HG02623 (cell line): ENCODE data around the gene APPBP2.
"Not testable (repeated sequence)": the region's sequence is repeated elsewhere in the genome, so short reads cannot be mapped to it uniquely, and the experiment has no call there.

Source experiments
- ATAC-seq: cut with Tn5 transposase; IDR thresholded peaks from one replicate; pipeline ENCODE4 v1.9.1; 2021; ENCODE audit warnings: moderate library complexity; ENCODE audit not compliant: unreplicated experiment

The APPBP2 gene

DNA sequence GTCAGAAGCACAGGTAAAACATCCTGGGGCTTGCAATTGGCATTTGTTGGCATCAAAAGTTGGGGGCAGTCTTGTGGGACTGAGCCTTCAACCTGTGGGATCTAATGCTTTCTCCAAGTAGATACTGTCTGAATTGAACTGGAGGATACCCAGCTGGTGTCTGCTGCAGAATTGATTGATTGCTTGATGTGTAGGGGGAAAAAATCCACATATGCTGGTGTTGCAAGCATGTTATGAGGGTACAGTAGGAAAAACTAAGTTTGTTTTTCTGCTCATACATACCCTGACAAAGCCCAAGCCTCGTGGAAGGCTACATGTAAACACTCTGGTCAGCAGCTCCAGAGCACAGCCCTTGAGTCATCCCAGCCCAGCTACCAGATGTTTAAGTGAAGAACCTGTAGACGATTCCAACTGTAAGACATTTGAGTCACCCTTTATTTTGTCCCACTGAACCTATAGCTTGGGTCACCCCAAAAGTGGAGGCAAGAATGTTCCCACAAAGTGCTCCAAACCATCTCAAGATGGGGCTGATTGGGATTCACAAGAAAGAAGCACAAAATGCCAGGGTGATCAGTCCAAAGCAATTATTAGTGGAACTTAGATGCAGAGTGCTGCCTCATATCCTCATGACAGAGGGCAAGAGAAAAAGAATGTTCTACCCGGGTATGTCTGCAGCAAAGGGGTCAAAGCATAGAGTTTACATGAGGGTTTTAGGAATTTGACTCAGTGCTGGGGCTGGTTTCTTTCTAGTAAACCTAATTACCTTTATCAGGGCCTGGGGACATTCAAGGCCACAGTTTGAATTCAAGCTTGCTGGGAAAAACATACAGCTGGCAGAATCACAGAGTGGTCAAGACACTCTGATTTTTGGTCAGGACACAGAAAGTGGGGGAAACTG is 9.6 kb upstream of the APPBP2 start:
- no peak for ATAC-seq

DNA sequence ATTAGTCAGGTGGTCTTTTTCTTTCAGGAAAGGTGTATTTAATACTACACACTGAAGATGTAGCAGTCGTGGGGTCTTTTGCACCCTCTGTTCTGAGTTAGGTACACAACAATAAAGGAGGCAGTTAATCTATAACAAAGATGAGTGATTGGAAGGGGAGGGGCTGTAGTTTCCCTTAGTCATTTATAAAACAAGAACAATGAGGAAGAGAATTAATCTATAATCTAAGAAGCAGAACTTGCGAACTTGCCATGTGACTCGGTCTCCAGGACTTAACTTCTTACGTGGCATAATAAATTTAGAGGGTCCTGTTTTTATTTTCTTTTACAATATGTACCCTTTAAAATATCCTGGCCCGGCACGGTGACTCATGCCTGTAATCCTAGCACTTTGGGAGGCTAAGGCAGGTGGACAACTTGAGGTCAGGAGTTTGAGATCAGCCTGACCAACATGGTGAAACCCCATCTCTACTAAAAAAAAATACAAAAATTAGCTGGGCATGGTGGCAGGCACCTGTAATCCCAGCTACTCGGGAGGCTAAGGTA is 8.6 kb upstream of the APPBP2 start:
- no peak for ATAC-seq

DNA sequence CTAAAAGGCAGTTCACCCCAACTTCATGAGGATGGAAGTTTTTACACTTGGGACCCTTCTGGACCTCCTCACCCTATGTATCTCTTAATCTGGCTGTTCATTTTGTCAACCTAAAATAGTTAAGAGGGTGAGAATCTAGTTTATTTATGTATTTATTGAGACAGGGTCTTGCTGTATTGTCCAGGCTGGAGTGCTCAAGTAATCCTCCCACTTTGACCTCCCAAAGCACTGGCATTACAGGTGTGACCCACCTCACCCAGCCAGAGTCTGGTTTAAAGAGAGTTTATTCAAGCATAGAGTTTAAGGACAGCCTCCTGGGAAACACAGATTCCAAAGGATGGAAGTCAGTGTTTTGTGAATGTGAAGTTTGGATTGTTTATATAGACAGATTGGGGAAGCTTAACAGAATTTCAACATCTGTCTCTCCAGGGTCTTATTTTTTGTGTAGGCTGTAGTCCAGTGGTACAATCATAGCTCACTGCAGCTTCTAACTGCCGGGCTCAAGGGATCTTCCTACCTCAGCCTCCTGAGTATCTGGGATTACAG is 8.0 kb upstream of the APPBP2 start:
- ATAC-seq, result no peak

DNA sequence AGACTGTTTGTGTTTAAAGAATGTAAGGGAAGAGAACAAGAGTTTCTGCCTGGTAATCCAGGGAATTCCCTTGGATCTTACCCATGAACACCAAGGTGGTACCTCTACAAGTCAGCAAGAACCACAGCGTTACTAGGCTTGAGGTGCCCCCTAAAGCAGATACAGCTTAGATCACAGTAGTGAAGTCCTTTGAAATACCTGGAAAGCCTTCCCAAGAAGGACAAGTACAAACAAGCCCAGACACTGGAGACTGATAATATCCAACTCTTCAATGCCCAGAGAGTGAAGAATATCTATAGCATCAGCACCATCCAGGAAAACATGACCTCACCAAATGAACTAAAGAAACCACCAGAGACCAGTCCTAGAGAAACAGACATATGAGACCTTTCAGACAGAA is 3.8 kb upstream of the APPBP2 start:
- ATAC-seq, result no peak

DNA sequence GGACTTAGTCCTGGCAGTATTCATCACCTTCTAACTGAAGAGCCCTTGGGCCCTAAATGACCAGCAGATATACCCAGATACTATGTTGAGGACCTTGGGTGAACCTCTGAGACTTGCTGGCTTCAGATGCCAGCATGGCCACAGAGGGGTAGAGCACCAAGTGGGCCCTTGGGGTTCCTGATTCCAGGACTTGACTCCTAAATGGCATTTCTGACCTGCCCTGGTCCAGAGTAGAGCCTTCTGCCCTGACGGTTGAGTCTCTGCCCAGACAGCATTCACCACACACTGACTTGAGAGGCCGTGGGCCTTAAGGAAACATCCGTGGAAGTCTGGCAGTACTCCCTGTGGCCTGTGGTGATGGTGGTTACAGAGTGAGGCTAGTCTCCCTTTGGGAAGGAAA is 2.8 kb upstream of the APPBP2 start:
- ATAC-seq, result no peak

DNA sequence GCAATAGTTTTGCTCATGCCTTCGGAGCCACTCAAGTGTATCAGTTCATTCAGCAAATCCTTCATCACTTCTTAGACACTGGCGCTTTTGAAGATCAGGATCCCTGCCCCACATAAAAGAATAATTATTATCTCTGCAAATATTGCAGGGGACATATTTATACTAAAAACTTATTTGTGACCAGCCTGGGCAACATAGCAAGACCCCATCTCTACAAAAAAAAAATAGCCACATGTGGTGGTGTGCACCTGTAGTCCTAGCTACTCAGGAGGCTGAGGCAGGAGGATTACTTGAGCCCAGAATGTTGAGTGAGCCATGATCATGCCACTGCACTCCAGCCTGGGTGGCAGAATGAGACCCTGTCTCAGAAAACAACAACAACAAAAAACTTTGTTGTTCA is 1.7 kb upstream of the APPBP2 start:
- ATAC-seq, result no peak

DNA sequence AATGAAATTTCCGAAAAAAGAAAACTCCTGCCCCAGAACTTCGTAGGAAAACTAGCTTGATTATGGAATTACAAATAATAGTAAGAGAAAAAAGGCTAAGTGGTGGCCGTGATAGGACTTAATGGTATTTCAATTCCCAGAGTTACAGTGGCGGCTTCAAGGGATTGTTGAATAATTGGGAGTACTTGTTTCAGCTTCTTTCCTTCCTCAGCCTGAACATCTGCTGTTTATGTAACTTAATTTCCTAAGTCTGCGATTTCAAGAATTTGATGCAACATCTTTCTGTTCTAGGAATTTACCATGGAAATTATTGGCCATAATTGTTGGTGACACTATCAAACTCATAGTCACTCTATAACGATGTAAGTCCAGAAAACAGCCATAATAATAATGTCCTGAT is 684 bp upstream of the APPBP2 start:
- ATAC-seq, result no peak

DNA sequence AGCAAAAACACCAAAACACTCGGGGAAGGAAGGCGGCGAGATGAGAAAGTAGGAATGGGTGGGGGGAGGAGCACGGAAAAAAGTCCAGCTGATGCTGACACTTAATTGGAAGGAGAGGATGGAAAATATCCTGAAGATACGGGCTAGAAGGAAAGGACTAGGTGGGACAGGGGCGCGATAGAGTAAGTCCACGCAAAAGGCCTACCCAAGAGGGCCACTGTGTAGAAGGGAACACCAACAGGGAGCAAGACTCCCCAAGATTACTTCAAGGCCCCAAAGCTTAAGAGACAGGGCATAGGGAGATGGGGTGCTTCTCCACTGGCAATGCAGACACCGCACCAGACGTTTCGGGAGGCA is 736 bp downstream of the APPBP2 start:
- ATAC-seq, result no peak

DNA sequence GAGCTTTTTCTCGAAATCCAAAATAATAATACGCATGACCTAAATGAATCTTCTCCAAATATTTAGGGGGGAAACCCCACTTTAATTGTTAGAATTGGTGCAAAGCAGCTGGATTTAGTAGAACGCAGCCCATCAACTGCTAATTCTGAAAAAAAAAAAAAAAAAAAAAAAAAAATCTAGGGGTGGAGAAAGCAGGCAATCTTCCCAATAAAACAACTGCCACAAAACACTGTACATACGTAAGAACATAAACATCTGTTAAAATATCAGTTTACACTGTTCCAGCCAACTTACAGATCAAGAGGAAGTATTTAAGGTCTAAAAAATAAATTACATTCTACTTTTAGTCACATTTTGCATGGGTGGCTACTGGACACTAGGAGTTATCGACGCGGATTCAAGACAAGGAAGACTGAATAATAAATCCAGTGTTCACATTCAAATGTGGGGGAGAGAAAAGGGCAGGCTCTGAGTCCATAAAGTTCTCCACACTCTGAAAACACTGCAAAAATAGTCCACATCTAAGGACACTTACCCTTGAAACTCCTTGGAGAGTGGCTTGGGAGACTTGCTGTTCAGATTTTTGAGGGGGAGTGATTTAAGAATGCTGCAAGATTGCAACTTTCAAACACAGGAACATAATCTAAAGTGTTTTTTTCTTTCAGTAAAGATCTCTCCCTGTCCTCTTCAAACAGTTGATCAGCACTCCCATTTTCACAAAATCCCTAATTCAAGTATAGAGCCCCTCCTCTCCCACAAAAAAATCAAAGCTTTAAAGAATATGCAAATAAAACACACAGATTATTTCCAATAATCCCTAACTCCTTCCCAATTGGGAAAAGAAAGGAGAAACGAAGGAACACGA is 1.3 kb downstream of the APPBP2 start:
- no peak for ATAC-seq

DNA sequence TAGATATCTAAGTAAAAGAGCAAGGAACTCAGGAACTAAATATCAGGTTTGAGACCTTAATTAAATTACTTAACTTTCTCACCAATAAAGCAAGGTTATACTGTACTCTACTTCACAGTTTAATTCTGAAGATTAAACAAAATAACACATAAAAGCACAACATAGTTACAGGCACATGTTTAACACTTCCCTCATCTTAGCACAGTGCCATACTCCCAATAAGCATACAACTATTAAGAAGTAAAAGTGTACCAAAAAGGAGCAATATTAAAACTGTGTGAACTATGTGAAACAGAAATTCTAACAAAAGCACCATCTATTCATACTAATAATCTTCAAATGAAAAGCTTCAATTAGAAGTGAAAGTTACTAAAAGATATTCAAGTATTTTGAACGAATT is 2.2 kb downstream of the APPBP2 start:
- ATAC-seq, result no peak

DNA sequence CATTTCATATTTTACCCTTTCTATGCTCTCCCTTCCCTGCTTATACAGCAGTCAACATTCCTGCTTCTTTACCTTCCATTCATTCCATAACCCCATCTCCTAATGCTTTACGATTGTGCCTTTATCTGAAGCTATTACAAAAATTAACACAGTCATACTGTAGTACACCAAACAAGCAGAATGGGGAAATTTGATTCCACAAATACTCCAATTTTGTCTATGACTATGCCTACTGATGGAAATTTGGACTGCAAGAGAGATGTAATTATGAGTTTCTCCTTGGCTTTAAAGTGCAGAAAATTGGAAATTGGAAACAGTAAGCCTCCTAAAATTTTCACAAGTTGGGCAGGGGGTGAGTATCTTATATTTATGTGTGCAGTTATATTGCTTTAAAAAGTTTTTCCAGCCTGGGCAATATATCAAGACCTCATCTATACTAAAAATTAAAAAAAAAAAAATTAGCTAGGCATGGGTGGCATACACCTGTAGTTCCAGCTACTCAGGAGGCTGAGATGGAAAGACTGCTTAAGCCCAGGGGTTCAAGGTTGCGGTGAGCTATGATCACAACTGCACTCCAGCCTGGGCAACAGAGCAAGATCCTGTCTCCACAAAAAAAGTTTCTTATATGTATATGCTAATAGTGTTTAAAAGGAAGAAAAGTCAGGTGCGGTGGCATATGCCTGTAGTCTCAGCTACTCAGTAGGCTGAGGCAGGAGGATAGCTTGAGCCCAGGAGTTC is 3.0 kb downstream of the APPBP2 start:
- no peak for ATAC-seq

DNA sequence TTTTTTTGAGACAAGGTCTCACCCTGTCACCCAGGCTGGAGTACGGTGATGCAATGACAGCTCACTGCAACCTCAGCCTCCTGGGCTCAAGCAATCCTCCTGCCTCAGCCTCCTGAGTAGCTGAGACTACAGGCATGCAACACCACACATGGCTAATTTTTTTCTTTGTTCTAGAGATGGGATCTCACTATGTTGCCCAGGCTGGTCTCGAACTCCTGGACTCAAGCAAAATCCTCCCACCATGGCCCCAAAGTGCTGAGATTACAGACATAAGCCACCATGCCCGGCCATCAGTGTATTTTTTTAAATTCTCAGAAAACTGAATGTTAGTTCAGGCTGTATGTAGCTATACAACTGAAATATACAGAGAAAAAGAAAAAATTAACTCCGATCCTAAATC is 6.2 kb downstream of the APPBP2 start:
- ATAC-seq, result no peak

DNA sequence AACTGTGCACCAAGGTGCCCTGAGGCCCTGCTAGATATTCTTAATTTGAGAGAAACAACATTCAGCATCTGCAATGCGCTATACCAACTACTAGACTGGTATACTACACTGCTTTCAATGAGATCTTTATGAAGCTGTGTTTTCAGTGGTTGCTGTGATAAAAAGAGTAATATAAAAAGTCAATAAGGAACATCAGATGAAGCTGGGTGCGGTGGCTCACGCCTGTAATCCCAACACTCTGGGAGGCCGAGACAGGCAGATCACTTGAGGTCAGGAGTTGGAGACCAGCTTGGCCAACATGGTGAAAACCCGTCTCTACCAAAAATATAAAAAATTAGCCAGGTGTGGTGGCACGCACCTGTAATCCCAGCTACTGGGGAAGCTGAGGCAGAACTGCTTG is 10.4 kb downstream of the APPBP2 start:
- ATAC-seq, result not testable (repeated sequence)

DNA sequence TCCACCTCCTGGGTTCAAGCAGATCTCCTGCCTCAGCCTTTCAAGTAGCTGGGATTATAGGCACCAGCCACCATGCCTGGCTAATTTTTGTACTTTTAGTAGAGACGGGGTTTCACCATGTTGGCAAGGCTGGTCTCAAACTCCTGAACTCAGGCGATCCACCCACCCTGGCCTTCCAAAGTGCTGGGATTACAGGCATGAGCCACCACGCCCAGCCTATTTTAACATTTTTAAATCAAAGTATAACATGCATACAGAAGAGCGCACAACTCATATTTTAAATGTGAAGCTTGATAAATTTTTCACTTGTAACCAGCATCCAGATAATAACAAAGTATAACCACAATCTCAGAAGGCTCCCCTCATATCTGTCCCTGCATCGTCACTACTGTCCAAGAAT is 10.8 kb downstream of the APPBP2 start:
- ATAC-seq, result not testable (repeated sequence)

DNA sequence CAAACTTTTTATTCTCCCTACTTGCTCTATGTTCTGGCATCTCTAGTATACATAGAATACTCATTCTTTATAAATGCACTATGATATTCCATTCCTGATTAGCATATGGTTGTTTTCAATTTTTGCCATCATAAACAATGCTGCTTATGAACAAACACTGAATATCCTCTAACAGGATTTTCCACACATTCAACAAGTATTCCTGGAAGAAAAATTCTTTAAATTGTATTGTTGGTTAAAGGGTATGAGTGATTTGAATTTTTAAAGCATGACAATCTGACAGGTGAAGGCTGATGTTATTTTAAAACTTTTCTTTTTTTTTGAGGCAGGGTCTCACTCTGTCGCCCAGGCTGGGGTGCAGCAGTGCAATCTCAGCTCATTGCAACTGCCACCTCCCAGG is 11.5 kb downstream of the APPBP2 start:
- no peak for ATAC-seq

DNA sequence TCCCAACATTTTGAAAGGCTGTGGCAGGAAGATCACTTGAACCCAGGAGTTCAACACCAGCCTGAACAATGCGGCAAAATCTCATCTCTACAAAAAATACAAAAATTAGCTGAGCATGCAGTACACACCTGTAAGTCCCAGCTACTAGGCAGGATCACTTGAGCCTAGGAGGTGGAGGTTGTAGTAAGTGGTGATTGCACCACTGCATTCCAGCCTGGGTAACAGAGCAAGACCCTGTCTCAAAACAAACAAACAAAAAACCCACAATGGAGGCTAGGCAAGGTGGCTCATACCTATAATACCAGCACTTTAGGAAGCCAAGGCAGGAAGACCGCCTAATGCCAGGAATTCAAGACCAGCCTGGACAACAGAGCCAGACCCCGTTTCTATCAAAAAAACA is 12.0 kb downstream of the APPBP2 start:
- no peak for ATAC-seq

DNA sequence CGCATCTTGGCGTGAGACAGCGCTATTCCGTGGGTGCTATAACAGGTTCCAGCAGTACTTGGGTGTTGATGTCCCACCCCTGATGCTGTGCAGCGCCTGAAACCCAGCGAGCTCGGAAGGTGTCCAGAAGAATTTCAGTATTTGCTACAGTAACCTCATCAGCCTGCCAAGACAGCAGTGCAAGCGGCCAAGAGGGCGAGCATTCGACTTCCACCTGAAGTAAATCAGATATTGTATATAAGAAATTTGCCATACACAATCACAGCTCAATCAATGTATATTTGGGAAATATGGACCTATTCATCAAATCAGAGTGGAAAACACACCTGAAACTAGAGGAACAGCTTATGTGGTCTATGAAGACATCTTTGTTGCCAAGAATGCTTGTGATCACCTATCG is 13.0 kb downstream of the APPBP2 start:
- no peak for ATAC-seq

DNA sequence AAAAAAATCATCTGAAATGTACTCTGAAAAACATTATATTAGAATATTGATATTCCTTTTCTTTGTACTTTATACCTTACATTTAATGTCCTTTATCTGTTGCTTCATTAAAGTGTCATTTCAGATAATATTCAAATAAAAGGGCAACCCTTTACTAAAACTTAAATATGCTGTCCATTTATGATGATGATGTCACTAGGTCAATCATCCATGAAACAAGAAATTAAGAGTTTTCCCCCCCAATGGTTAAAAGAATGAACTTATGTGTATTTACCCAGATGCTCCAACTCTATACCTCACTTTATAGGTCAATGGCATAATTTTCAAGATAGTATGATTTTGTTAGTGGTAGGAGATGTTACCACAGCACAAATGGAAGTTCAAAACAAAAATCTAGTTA is 15.3 kb downstream of the APPBP2 start:
- ATAC-seq, result no peak

DNA sequence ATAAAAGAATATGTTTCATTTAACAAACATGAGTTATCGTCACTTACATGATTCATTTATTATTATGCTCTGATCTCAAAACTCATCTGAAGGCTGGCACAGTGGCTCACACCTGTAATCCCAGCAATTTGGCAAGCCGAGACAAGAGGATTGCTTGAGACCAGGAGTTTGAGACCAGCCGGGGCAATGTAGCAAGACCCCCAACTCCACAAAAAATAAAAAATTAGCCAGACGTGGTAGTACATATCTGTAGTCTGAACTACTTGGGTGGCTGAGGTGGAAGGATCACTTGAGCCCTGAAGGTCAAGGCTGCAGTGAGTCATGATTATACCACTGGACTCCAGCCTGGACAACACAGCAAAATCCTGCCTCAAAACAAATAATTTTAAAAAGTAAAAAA is 16.0 kb downstream of the APPBP2 start:
- no peak for ATAC-seq

DNA sequence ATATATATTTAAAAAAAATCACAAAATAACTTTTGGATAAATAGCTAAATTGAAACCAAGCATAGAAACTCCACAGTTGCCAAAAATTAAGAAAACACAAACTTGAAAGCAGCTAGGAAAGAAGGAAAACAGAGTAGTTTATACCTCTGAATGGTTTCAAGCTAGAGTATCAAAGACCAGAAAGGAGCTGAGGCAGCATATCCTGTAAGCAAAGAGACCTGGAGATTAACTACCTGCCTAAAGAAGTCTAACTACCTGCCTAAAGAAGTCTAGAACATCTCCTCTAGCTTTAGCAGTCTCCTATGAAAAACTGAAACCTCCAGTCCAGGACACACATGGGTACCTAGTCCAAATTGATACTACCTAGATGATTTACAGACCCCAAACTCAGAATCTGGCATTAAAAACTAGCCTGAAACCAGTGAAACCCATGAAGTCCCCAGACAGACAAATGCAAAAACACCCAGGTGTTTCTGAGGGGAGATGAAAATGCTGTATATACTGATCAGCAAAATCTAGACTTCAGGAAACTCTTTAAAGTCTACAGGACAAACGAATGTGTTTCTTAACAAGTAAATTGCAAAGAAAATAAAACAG is 17.6 kb downstream of the APPBP2 start:
- ATAC-seq, result no peak

DNA sequence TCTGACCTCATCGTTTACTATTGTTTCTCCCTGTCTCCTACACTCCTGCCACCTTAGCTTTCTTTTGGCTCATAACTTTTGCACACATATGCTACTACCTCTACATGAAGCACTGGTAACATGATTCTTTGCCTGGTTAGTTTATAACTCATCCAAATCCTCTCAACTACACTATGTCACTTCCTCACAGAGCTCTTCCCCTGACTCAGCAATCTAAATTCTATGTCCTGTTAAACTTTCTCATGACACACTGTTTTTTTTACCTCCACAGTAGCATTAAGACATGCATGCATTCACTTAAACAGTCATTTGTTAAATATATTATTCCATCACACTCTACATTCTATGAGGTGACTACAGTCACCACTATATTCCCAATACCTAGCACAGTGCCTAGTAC is 19.7 kb downstream of the APPBP2 start:
- no peak for ATAC-seq
